T-helper 17 cell (primary cell): ENCODE measurements around the gene TMEM108. TPM values are rescaled to one million over a fixed set of nuclear protein-coding genes. Genes with fewer than 3 reads are reported as not detected.

Experiments
- ATAC-seq: fragments of 150-1000 bp; cut with Tn5 transposase; 2 replicates; pipeline ENCODE4 v1.10.0; 2021; ENCODE audit warnings: mild to moderate bottlenecking, moderate library complexity
- DNase-seq, 3 donors: peaks; one replicate each; pipeline versions ENCODE4 v3.0.0 to v3.0.0-alpha.2; 2020 to 2021
- H3K9me3 ChIP-seq: one replicate; pipeline ENCODE4 v1.7.0; 2013; ENCODE audit warnings: low read length, mild to moderate bottlenecking; ENCODE audit not compliant: control insufficient read depth, poor library complexity, severe bottlenecking
- H3K27ac Mint-ChIP-seq: one replicate; pipeline ENCODE4 v1.8.0; 2022; ENCODE audit warnings: mild to moderate bottlenecking, moderate library complexity, mixed read lengths
- H3K27me3 Mint-ChIP-seq: one replicate; pipeline ENCODE4 v1.8.0; 2022; ENCODE audit warnings: mixed read lengths
- H3K36me3 Mint-ChIP-seq: one replicate; pipeline ENCODE4 v1.8.0; 2022; ENCODE audit warnings: low read depth, mixed read lengths
- H3K4me1 Mint-ChIP-seq: one replicate; pipeline ENCODE4 v1.8.0; 2022; ENCODE audit warnings: mild to moderate bottlenecking, mixed read lengths
- H3K4me3 Mint-ChIP-seq: one replicate; pipeline ENCODE4 v1.8.0; 2022; ENCODE audit warnings: mild to moderate bottlenecking, moderate library complexity, mixed read lengths
- total RNA-seq, 4 donors: library from RNA in 2 of 4; stranded (reverse) in 2 of 4; gene quantifications; one replicate each; pipeline ENCODE4 v1.2.3 and lab custom pipeline; 2022 to 2026

The TMEM108 gene
- total RNA-seq, 2 donors from 2014 or later: 0.29 TPM; not detected in 1

DNA sequence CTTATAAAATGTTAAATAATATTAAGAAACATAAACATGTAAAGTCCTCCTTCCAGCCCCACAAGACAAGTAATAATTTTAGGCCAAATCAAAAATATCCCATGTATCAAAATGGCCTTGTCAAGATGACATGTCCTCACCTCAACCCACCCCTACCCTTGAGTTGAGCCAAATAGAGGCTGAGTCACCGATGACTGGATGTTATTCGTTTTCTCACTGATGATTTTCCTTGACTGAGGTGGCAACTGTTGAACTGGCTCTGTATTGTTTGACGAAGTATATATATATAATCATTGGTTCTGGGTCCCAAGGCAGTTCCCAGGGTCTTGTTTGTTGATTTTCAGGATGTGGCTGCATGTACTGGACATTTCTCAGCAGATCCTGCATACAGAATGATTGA is 75.3 kb downstream of the TMEM108 start:
- H3K9me3 ChIP-seq: no peaks in the 10 kb centered on the region
- no peak for ATAC-seq
- Mint-ChIP-seq H3K27ac (no peak overlapping the region), H3K27me3 (peaks cover 18% of the 10 kb centered on the region), H3K4me3 (no peak overlapping the region), H3K36me3 (no peaks in the 10 kb centered on the region), H3K4me1 (no peaks in the 10 kb centered on the region)
- DNase-seq: no peak

- no peak overlapping the region for H3K27ac Mint-ChIP-seq
- H3K27me3 Mint-ChIP-seq: peaks cover 16% of the 10 kb centered on the region
- ATAC-seq (no peak), DNase-seq (no peak)
- no peaks in the 10 kb centered on the region for H3K9me3 ChIP-seq
- no peak overlapping the region for H3K4me3 Mint-ChIP-seq
- no peaks in the 10 kb centered on the region for H3K4me1 Mint-ChIP-seq
- H3K36me3 Mint-ChIP-seq: no peaks in the 10 kb centered on the region
These were observed 75.9 kb downstream of the TMEM108 start for GRCh38 chr3:133113927-133114597.

- Mint-ChIP-seq H3K27ac (no peak overlapping the region), H3K27me3 (peaks cover 6% of the 10 kb centered on the region), H3K36me3 (no peaks in the 10 kb centered on the region), H3K4me1 (no peaks in the 10 kb centered on the region), H3K4me3 (no peak overlapping the region)
- DNase-seq: no peak
- H3K9me3 ChIP-seq: no peaks in the 10 kb centered on the region
- no peak for ATAC-seq
These were observed 77.0 kb downstream of the TMEM108 start for GRCh38 chr3:133115176-133115575.

DNA sequence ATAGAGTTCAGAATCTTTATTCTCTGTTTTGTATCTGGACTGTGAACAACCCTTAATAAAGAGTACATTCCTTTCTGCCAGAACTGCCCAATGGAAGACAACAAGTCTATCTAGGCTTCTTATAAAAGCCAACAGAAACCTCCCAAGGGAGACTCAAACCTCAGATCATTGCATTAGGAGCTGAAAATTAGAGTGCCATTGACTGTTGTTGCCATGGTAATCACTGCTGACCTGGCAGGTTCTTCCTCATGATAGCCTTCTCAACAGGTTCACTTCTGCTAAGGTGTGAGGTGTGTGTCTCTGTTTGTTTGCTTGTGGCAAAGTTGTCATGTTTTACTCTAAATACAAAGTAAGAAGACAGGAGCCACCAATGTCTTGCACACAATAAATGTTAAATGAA is 79.2 kb downstream of the TMEM108 start:
- no peak overlapping the region for H3K27ac Mint-ChIP-seq
- H3K9me3 ChIP-seq: no peaks in the 10 kb centered on the region
- no peaks in the 10 kb centered on the region for H3K4me1 Mint-ChIP-seq
- no peak overlapping the region for H3K4me3 Mint-ChIP-seq
- no peak for DNase-seq
- no peak for ATAC-seq
- no peaks in the 10 kb centered on the region for H3K27me3 Mint-ChIP-seq
- H3K36me3 Mint-ChIP-seq: no peaks in the 10 kb centered on the region

GRCh38 chr3:133119176-133119575 is 81.0 kb downstream of the TMEM108 start:
- Mint-ChIP-seq H3K27me3 (peaks cover under 1% of the 10 kb centered on the region), H3K27ac (no peak overlapping the region), H3K4me1 (no peaks in the 10 kb centered on the region), H3K36me3 (no peaks in the 10 kb centered on the region), H3K4me3 (no peak overlapping the region)
- no peaks in the 10 kb centered on the region for H3K9me3 ChIP-seq
- no peak for ATAC-seq
- no peak for DNase-seq

GRCh38 chr3:133121450-133121849 is 83.3 kb downstream of the TMEM108 start:
- Mint-ChIP-seq H3K4me3 (no peak overlapping the region), H3K27me3 (peaks cover 5% of the 10 kb centered on the region), H3K36me3 (no peaks in the 10 kb centered on the region), H3K4me1 (no peaks in the 10 kb centered on the region), H3K27ac (no peak overlapping the region)
- no peaks in the 10 kb centered on the region for H3K9me3 ChIP-seq
- ATAC-seq (no peak), DNase-seq (no peak)

DNA sequence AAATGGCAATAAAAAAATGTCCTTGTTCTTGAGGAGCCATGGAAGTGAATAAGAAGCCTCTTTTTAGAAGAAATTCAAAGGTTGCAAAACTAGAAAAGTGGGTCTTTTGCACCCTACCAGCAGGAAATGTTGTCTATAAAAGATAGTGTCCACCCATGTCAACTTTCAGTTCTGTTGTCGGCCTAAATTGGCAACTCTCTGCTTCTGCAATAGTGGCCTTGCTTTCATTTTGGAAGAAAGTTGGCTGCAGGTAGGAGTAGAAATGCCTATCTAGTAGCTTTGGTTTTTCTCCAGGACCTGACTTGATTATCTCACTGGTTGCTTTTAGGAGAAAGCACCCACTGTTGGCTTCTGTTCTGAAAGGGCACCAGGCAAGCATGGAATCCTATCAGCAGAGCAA is 85.4 kb downstream of the TMEM108 start:
- Mint-ChIP-seq H3K4me3 (no peak overlapping the region), H3K27me3 (peaks cover 5% of the 10 kb centered on the region), H3K4me1 (no peaks in the 10 kb centered on the region), H3K36me3 (no peaks in the 10 kb centered on the region), H3K27ac (no peak overlapping the region)
- ATAC-seq (no peak), DNase-seq (no peak)
- H3K9me3 ChIP-seq: no peaks in the 10 kb centered on the region

GRCh38 chr3:133124511-133124910 is 86.3 kb downstream of the TMEM108 start:
- Mint-ChIP-seq H3K36me3 (no peaks in the 10 kb centered on the region), H3K4me3 (no peak overlapping the region), H3K4me1 (no peaks in the 10 kb centered on the region), H3K27ac (no peak overlapping the region), H3K27me3 (peaks cover 5% of the 10 kb centered on the region)
- ATAC-seq (no peak), DNase-seq (no peak)
- H3K9me3 ChIP-seq: no peaks in the 10 kb centered on the region

GRCh38 chr3:133125171-133125570 is 87.0 kb downstream of the TMEM108 start:
- no peak for DNase-seq
- H3K27me3 Mint-ChIP-seq: peaks cover 5% of the 10 kb centered on the region
- ATAC-seq: no peak
- no peak overlapping the region for H3K27ac Mint-ChIP-seq
- H3K4me3 Mint-ChIP-seq: no peak overlapping the region
- no peaks in the 10 kb centered on the region for H3K9me3 ChIP-seq
- H3K4me1 Mint-ChIP-seq: no peaks in the 10 kb centered on the region
- no peaks in the 10 kb centered on the region for H3K36me3 Mint-ChIP-seq

- Mint-ChIP-seq H3K27me3 (peaks cover 5% of the 10 kb centered on the region), H3K36me3 (no peaks in the 10 kb centered on the region)
- no peak for DNase-seq
These were observed 87.6 kb downstream of the TMEM108 start for GRCh38 chr3:133125802-133126201.

GRCh38 chr3:133127381-133127780 is 89.2 kb downstream of the TMEM108 start:
- Mint-ChIP-seq H3K36me3 (no peaks in the 10 kb centered on the region), H3K27me3 (peaks cover 5% of the 10 kb centered on the region), H3K27ac (no peak overlapping the region), H3K4me1 (no peaks in the 10 kb centered on the region), H3K4me3 (no peak overlapping the region)
- no peak for DNase-seq
- no peaks in the 10 kb centered on the region for H3K9me3 ChIP-seq
- no peak for ATAC-seq

More at GRCh38 chr3:133125802-133126201, 87.6 kb downstream of the TMEM108 start:
- no peaks in the 10 kb centered on the region for H3K9me3 ChIP-seq
- no peak for ATAC-seq
- H3K4me1 Mint-ChIP-seq: no peaks in the 10 kb centered on the region
- H3K4me3 Mint-ChIP-seq: no peak overlapping the region
- H3K27ac Mint-ChIP-seq: no peak overlapping the region

GRCh38 chr3:133130168-133130567 is 92.0 kb downstream of the TMEM108 start:
- peaks cover 6% of the 10 kb centered on the region for H3K27me3 Mint-ChIP-seq
- no peak for ATAC-seq
- no peak overlapping the region for H3K4me3 Mint-ChIP-seq
- no peaks in the 10 kb centered on the region for H3K9me3 ChIP-seq
- DNase-seq: no peak
- no peak overlapping the region for H3K27ac Mint-ChIP-seq
- no peaks in the 10 kb centered on the region for H3K36me3 Mint-ChIP-seq
- H3K4me1 Mint-ChIP-seq: no peaks in the 10 kb centered on the region

DNA sequence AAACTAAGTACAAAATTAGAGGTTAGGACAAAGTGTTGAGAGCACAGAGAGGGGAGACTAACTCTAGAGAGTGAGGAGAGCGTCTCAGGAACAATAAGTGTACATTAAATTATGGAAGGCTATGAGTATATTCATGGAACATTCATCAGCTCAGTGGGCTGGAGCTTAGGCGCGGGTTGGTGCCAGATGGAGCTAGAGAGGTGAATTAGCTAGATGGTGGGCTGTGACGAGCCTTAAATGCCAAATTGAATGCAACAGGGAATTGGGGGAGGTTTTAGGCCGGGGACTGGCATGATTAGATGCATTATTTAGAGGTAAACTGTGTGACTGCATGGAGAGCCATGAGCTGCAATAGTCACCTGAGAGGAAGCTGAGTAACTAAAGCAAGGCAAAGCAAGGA is 97.1 kb downstream of the TMEM108 start:
- H3K27me3 Mint-ChIP-seq: peaks cover 24% of the 10 kb centered on the region
- no peak overlapping the region for H3K4me3 Mint-ChIP-seq
- H3K27ac Mint-ChIP-seq: no peak overlapping the region

More for the DNA sequence above, 97.1 kb downstream of the TMEM108 start:
- no peak for ATAC-seq
- no peaks in the 10 kb centered on the region for H3K9me3 ChIP-seq
- Mint-ChIP-seq H3K4me1 (no peaks in the 10 kb centered on the region), H3K36me3 (no peaks in the 10 kb centered on the region)
- DNase-seq: no peak
